Spleen (tissue), 7 donors: Measurements from ENCODE around the gene KLHL40.

Source experiments
- POLR2AphosphoS5 ChIP-seq, 3 donors: sonication (generic); formaldehyde crosslinking; IDR thresholded peaks; one replicate each; pipeline ENCODE4 v1.5.1; 2017; ENCODE audit warnings: antibody characterized with exemption in 3 of 3
- TF ChIP-seq, protein P1 (sequence below), 11 experiments: fragments of 200-600 bp in 7 of 11; fragments of 450-650 bp in 4 of 11; sonication (generic) in 4 of 11; IDR thresholded peaks in 8 of 11; conservative IDR thresholded peaks in 3 of 11; 1 replicate in 7 of 11; 2 replicates in 4 of 11; pipeline versions ENCODE4 v1.4.0 to v1.8.0; 2016 to 2021; ENCODE audit warnings: antibody characterized with exemption in 11 of 11, inconsistent platforms in 4 of 11, mild to moderate bottlenecking in 1 of 11
- donor health status: DM: no; HTN: no; CAD: no; lungs with moderate emphysema.
- donor health status: DM: no; HTN: no; CAD: no.
- donor health status: DM: no; HTN: no; CAD: no.

DNA sequence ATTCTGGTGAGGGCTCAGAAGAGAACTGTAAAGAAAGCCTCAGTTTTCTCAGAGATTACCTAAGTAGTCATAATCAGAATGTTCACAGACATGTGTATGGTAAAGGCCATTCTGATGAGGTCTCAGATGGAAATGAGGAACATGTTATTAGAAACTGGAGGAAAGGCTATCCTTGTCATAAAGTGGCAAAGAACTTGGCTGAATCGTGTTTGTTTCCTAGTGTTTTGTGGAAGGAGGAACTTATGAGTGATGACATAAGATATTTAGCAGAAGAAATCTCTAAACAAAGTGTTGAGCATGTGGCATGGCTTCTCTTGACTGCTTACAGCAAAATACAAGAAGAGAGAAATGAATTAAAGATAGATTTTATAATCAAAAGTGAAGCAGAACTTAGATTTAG lies 12.8 kb upstream of the KLHL40 start:
- TF ChIP-seq, protein P1, sequence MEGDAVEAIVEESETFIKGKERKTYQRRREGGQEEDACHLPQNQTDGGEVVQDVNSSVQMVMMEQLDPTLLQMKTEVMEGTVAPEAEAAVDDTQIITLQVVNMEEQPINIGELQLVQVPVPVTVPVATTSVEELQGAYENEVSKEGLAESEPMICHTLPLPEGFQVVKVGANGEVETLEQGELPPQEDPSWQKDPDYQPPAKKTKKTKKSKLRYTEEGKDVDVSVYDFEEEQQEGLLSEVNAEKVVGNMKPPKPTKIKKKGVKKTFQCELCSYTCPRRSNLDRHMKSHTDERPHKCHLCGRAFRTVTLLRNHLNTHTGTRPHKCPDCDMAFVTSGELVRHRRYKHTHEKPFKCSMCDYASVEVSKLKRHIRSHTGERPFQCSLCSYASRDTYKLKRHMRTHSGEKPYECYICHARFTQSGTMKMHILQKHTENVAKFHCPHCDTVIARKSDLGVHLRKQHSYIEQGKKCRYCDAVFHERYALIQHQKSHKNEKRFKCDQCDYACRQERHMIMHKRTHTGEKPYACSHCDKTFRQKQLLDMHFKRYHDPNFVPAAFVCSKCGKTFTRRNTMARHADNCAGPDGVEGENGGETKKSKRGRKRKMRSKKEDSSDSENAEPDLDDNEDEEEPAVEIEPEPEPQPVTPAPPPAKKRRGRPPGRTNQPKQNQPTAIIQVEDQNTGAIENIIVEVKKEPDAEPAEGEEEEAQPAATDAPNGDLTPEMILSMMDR (IDR thresholded peaks at IDR 0.05 in 8 of 11, conservative IDR thresholded peaks at IDR 0.05 in 3 of 11), result no peak
- no peak for TF ChIP-seq POLR2AphosphoS5 (IDR thresholded peaks at IDR 0.05)
